H1 (cell line): ENCODE results near the gene CACNA1C. TPM values are rescaled to one million over a fixed set of nuclear protein-coding genes. Genes with fewer than 3 reads are reported as not detected.

Source experiments
- CBX8 ChIP-seq: fragments of 300-800, 300-1000 bp; sonication (generic); IDR thresholded peaks from 2 replicates; pipeline ENCODE4 v1.7.1; 2016; ENCODE audit warnings: low read depth, low read length, borderline replicate concordance
- PHF8 ChIP-seq: fragments of 200-600 bp; sonication (generic); conservative IDR thresholded peaks from 2 replicates; pipeline ENCODE4 v1.7.1; 2012; ENCODE audit warnings: low read depth, mild to moderate bottlenecking, inconsistent platforms, low read length, moderate library complexity
- polyA plus RNA-seq, 7 experiments: library from polyadenylated mRNA; depleted of rRNA in 3 of 7; stranded (reverse) in 5 of 7; unstranded in 2 of 7; fragments of >200 nt in 5 of 7; fragments of 200-250 nt in 2 of 7; gene quantifications; 1 replicate in 5 of 7; 2 replicates in 1 of 7; 4 replicates in 1 of 7; pipeline versions ENCODE4 v1.2.1 to v1.2.3, GENCODE V29; 2011 to 2013; ENCODE audit warnings: missing spikeins in 2 of 7, mixed read lengths in 2 of 7
- total RNA-seq: library from RNA; stranded (reverse); fragmentation: NEBNext Ultra II Directional; extraction: Animal tissue kit (Norgen Biotek cat#: 25700); gene quantifications from 2 replicates; pipeline ENCODE4 v1.2.1, GENCODE V29; 2021

Gene CACNA1C
- total and polyA plus RNA-seq, 2 of the 8 experiments (the other 6 are each of a cell fraction or from before 2014, with no cell fraction given): 1.3 TPM

- TF ChIP-seq CBX8 (no peak), PHF8 (no peak)
Measured at GRCh38 chr12:2080604-2081003, 27.8 kb downstream of the CACNA1C start (continued).
